PC-3 (cell line): ENCODE data around the gene EPHA2. TPM values are rescaled to one million over a fixed set of nuclear protein-coding genes. Genes with fewer than 3 reads are reported as not detected.

Experiments
- ATAC-seq: fragments of 200-7000 bp; cut with Tn5 transposase; 2 replicates; pipeline ENCODE4 v1.9.1; 2020; ENCODE audit warnings: mild to moderate bottlenecking, moderate library complexity
- BruUV-seq: library from RNA; stranded (reverse); fragments of 400-500 nt; replicated peaks from 2 replicates; lab custom pipeline; 2021; lab: Mats Ljungman, UMichigan
- CTCF ChIA-PET: fragments of 300-600 bp; sonication (Branson Sonifier 250); formaldehyde crosslinking; loops from one replicate; lab custom pipeline; 2022; ENCODE audit warnings: antibody characterized with exemption; lab: Charles Lee
- POLR2A ChIA-PET: fragments of 300-600 bp; sonication (Branson Sonifier 250); formaldehyde crosslinking; loops from one replicate; lab custom pipeline; 2022; ENCODE audit warnings: antibody characterized with exemption; ENCODE audit not compliant: unreplicated experiment; lab: Charles Lee
- DNase-seq: peaks from one replicate; pipeline ENCODE4 v3.0.0-alpha.2; 2015
- H2AFZ ChIP-seq: fragments of 300-600 bp; sonication (generic); 2 replicates; pipeline ENCODE4 v1.6.0; 2016; ENCODE audit warnings: antibody characterized with exemption, low read length
- H3F3A ChIP-seq: fragments of 300-600 bp; sonication (generic); one replicate; pipeline ENCODE4 v1.6.0; 2017; ENCODE audit warnings: antibody characterized with exemption, low read length, control low read depth, mild to moderate bottlenecking; ENCODE audit not compliant: unreplicated experiment
- H3K27ac ChIP-seq: fragments of 300-600 bp; sonication (generic); 2 replicates; pipeline ENCODE4 v1.5.1; 2016; ENCODE audit warnings: mild to moderate bottlenecking, low read length
- H3K27me3 ChIP-seq: fragments of 300-600 bp; sonication (generic); 2 replicates; pipeline ENCODE4 v1.6.1; 2016; ENCODE audit warnings: low read length, mixed read lengths
- H3K36me3 ChIP-seq: fragments of 300-600 bp; sonication (generic); 2 replicates; pipeline ENCODE4 v1.6.1; 2016; ENCODE audit warnings: low read depth, mixed run types, low read length, mixed read lengths
- H3K4me1 ChIP-seq: fragments of 300-600 bp; sonication (generic); 2 replicates; pipeline ENCODE4 v1.5.1; 2016; ENCODE audit warnings: low read length; ENCODE audit not compliant: insufficient read depth
- H3K4me2 ChIP-seq: fragments of 300-600 bp; sonication (generic); 2 replicates; pipeline ENCODE4 v1.6.0; 2016; ENCODE audit warnings: low read length
- H3K4me3 ChIP-seq: fragments of 300-600 bp; sonication (generic); 2 replicates; pipeline ENCODE4 v1.5.1; 2016; ENCODE audit warnings: mild to moderate bottlenecking, low read length, mixed read lengths
- H3K79me2 ChIP-seq: fragments of 300-600 bp; sonication (generic); 2 replicates; pipeline ENCODE4 v1.6.1; 2017; ENCODE audit warnings: low read length, mixed read lengths
- H3K9ac ChIP-seq: fragments of 300-600 bp; sonication (generic); 2 replicates; pipeline ENCODE4 v1.6.0; 2016; ENCODE audit warnings: mild to moderate bottlenecking, low read length
- H3K9me2 ChIP-seq: fragments of 300-600 bp; sonication (generic); replicated peaks from 2 replicates; pipeline ENCODE4 v1.6.1; 2016; ENCODE audit warnings: mixed run types, low read length, mixed read lengths
- H3K9me3 ChIP-seq: fragments of 300-600 bp; sonication (generic); 2 replicates; pipeline ENCODE4 v1.6.1; 2016; ENCODE audit warnings: low read length, mixed read lengths
- H4K20me1 ChIP-seq: fragments of 300-600 bp; sonication (generic); 2 replicates; pipeline ENCODE4 v1.6.1; 2016; ENCODE audit warnings: low read length, mixed read lengths
- CTCF ChIP-seq: fragments of 300-600 bp; sonication (generic); conservative IDR thresholded peaks from 2 replicates; pipeline ENCODE4 v1.5.1; 2017; ENCODE audit warnings: antibody characterized with exemption, low read depth, mild to moderate bottlenecking, low read length
- EZH2 ChIP-seq: fragments of 300-600 bp; sonication (generic); IDR thresholded peaks from one replicate; pipeline ENCODE4 v1.6.1; 2017; ENCODE audit warnings: antibody characterized with exemption, mild to moderate bottlenecking, low read length; ENCODE audit not compliant: unreplicated experiment
- EZH2phosphoT487 ChIP-seq: fragments of 300-600 bp; sonication (generic); IDR thresholded peaks from 2 replicates; pipeline ENCODE4 v1.6.1; 2018; ENCODE audit warnings: mild to moderate bottlenecking, antibody characterized with exemption, low read length, borderline replicate concordance
- intact Hi-C: fragments of 100-400 bp; cut with micrococcal nuclease; formaldehyde crosslinking; loops from 2 replicates; pipeline ENCODE4 v1.9.0; 2023
- total RNA-seq: library from RNA; depleted of rRNA; stranded (reverse); fragments of >200 nt; gene quantifications from 2 replicates; pipeline ENCODE4 v1.2.3, GENCODE V29; 2014

The EPHA2 gene
- total RNA-seq, 1 experiment from 2014 or later: 459 TPM

- POLR2A ChIA-PET: interaction anchor here (0.7 kb wide), 1 partner anchor 10 kb away, joined by 6 read pairs; no protein-coding TSS in a partner anchor
- CTCF ChIA-PET: no interaction called here
- ATAC-seq: peak; percentile 1; the same call in 1 of the 2 replicates
Observed at GRCh38 chr1:16178596-16179497, 23.0 kb upstream of the EPHA2 start.

GRCh38 chr1:16177306-16177705 lies 21.4 kb upstream of the EPHA2 start:
- BruUV-seq: no TSS peak
- H3K9me3 ChIP-seq: no peaks in the 10 kb centered on the region
- no peaks in the 10 kb centered on the region for H3K36me3 ChIP-seq
- ATAC-seq (no peak), DNase-seq (no peak)
- peaks cover 51% of the 10 kb centered on the region for H3K79me2 ChIP-seq
- TF ChIP-seq CTCF (no peak), EZH2phosphoT487 (no peak), EZH2 (no peak)
- H4K20me1 ChIP-seq: no peaks in the 10 kb centered on the region
- no peak overlapping the region for H3K4me3 ChIP-seq
- H3K9ac ChIP-seq: no peak overlapping the region
- peaks cover 97% of the 10 kb centered on the region for H3K4me1 ChIP-seq
- ChIA-PET POLR2A (no interaction called here), CTCF (no interaction called here)
- peak overlapping the region; percentile 91 for H3K27ac ChIP-seq
- H3K27me3 ChIP-seq: no peaks in the 10 kb centered on the region
- H3K9me2 ChIP-seq: no peaks in the 10 kb centered on the region
- peaks cover 6% of the 10 kb centered on the region for H3F3A ChIP-seq
- intact Hi-C loops: no loop called here
- H3K4me2 ChIP-seq: no peak overlapping the region
- no peak overlapping the region for H2AFZ ChIP-seq

More at GRCh38 chr1:16178596-16179497, 23.0 kb upstream of the EPHA2 start:
- Histone ChIP-seq H3K36me3 (no peaks in the 10 kb centered on the region), H3K79me2 (peaks cover 61% of the 10 kb centered on the region), H3K9me3 (no peaks in the 10 kb centered on the region), H3K27me3 (no peaks in the 10 kb centered on the region), H3F3A (peaks cover 6% of the 10 kb centered on the region), H3K9ac (no peak overlapping the region), H3K9me2 (no peaks in the 10 kb centered on the region), H3K4me1 (peaks cover 97% of the 10 kb centered on the region), H3K27ac (peak overlapping the region; percentile 58), H4K20me1 (no peaks in the 10 kb centered on the region), H2AFZ (no peak overlapping the region), H3K4me3 (no peak overlapping the region), H3K4me2 (peak overlapping the region; percentile 44)
- DNase-seq: peak; percentile 65
- no TSS peak for BruUV-seq
- no peak for TF ChIP-seq CTCF
- TF ChIP-seq EZH2: no peak
- no peak for TF ChIP-seq EZH2phosphoT487
- intact Hi-C loops: no loop called here

- Histone ChIP-seq H3K36me3 (no peaks in the 10 kb centered on the region), H4K20me1 (no peaks in the 10 kb centered on the region), H3K4me2 (peak overlapping the region; percentile 74), H3K9me3 (no peaks in the 10 kb centered on the region), H3F3A (peaks cover 6% of the 10 kb centered on the region), H3K4me3 (peak overlapping the region; percentile 40; the same call in 1 of the 2 replicates), H3K27me3 (no peaks in the 10 kb centered on the region), H3K79me2 (peaks cover 50% of the 10 kb centered on the region), H2AFZ (no peak overlapping the region), H3K4me1 (peaks cover 96% of the 10 kb centered on the region), H3K9me2 (no peaks in the 10 kb centered on the region), H3K9ac (peak overlapping the region; percentile 64), H3K27ac (peak overlapping the region; percentile 91)
- ChIA-PET CTCF (no interaction called here), POLR2A (interaction anchor here (0.6 kb wide), 1 partner anchor 32 kb away, joined by 6 read pairs; no protein-coding TSS in a partner anchor)
- TF ChIP-seq EZH2 (no peak), CTCF (no peak), EZH2phosphoT487 (no peak)
- TSS peak; percentile 42 for BruUV-seq
- no peak for ATAC-seq
- no peak for DNase-seq
- intact Hi-C loops: no loop called here
Observed at GRCh38 chr1:16176653-16177052, 20.8 kb upstream of the EPHA2 start.
